Lower leg skin (tissue), 4 donors: ENCODE results near the gene MFSD1. TPM values are rescaled to one million over a fixed set of nuclear protein-coding genes. Genes with fewer than 3 reads are reported as not detected.

ENCODE experiments used
- DNase-seq, 2 donors: peaks; one replicate each; pipeline ENCODE4 v3.0.0-alpha.2; 2019; ENCODE audit warnings: low spot score in 2 of 2
- H3K4me3 ChIP-seq: fragments of 200-600 bp; sonication (generic); 2 replicates; pipeline ENCODE4 v1.5.1; 2017; ENCODE audit warnings: mild to moderate bottlenecking, low read depth; ENCODE audit not compliant: poor library complexity, severe bottlenecking
- POLR2A ChIP-seq, 2 donors: fragments of 450-650 bp; IDR thresholded peaks; one replicate each; pipeline ENCODE4 v1.6.1; 2016 to 2017; ENCODE audit warnings: antibody characterized with exemption in 2 of 2, mild to moderate bottlenecking in 1 of 2, moderate library complexity in 1 of 2
- WGBS, 2 donors: methylation state at CpG; one replicate each; pipeline ENCODE4 v1.1.5; 2018; 5-methylcytosine and 5-hydroxymethylcytosine counted together
- intact Hi-C: fragments of 100-400 bp; cut with DNase I; formaldehyde crosslinking; loops from one replicate; pipeline ENCODE4 v1.15.0; 2023; ENCODE audit warnings: low total_unique reads
- total RNA-seq, 4 donors: library from RNA; depleted of rRNA; stranded (reverse); fragments of >200 nt; gene quantifications; one replicate each; pipeline ENCODE4 v1.1.0, GENCODE V29; 2016
- TF ChIP-seq, protein P1 (sequence below), 3 donors: fragments of 450-650 bp; IDR thresholded peaks; one replicate each; pipeline ENCODE4 v1.5.1; 2016; ENCODE audit warnings: antibody characterized with exemption in 3 of 3, mild to moderate bottlenecking in 3 of 3, moderate library complexity in 2 of 3

MFSD1 gene
- total RNA-seq, 4 donors from 2014 or later: 48.9 to 99.2 (median 62.0) TPM

DNA sequence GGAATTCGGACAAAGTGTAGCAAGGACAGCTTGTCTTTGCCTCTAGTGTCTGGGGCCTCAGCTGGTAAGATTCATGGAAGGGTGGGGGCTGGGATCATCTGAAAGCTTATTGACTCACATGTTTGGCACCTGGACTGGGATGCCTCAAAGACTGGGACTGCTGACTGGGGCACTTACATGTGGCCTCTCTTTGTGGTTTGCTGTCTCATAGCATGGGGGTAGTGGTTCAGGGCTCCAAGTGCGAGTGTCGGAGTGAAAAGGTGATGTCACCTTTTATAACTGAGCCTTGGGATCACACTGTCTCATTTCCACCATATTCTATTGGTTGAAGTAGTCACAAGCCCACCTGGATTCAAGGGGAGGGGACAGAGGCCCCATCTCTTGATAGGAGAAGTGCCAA, 6.8 kb downstream of the MFSD1 start:
- intact Hi-C loops: no loop called here
- H3K4me3 ChIP-seq: no peak overlapping the region
- WGBS, 2 donors: 90 to 91% methylated on average over 3 of the region's 3 CpGs
- DNase-seq: no peak
- TF ChIP-seq POLR2A (IDR thresholded peaks at IDR 0.05): no peak
- TF ChIP-seq, protein P1, sequence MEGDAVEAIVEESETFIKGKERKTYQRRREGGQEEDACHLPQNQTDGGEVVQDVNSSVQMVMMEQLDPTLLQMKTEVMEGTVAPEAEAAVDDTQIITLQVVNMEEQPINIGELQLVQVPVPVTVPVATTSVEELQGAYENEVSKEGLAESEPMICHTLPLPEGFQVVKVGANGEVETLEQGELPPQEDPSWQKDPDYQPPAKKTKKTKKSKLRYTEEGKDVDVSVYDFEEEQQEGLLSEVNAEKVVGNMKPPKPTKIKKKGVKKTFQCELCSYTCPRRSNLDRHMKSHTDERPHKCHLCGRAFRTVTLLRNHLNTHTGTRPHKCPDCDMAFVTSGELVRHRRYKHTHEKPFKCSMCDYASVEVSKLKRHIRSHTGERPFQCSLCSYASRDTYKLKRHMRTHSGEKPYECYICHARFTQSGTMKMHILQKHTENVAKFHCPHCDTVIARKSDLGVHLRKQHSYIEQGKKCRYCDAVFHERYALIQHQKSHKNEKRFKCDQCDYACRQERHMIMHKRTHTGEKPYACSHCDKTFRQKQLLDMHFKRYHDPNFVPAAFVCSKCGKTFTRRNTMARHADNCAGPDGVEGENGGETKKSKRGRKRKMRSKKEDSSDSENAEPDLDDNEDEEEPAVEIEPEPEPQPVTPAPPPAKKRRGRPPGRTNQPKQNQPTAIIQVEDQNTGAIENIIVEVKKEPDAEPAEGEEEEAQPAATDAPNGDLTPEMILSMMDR (IDR thresholded peaks at IDR 0.05): no peak

DNA sequence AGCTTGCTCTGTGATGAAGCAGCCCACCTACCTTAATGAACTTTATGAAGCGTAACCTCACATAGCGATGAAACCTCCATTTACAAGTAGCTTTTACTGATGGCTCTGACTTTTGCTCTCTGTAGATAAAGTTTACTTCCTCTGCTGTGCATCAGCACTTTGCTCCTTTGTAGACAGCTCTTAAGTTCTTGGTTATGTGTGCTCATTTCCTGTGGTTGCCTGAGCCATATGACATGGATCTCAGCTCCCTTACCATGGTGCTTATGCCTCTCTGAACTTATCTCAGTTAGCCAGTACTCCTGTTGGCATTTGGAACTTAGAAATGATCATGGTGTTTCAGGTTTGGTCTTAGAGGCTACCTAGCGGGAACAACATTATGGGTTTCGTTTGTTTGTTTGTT, 7.8 kb downstream of the MFSD1 start:
- no peak overlapping the region for H3K4me3 ChIP-seq
- TF ChIP-seq, protein P1 (IDR thresholded peaks at IDR 0.05): no peak
- TF ChIP-seq POLR2A (IDR thresholded peaks at IDR 0.05): no peak
- DNase-seq: no peak
- whole genome bisulfite sequencing, 2 donors: 91 to 97% methylated on average over 4 of the region's 4 CpGs
- intact Hi-C loops: no loop called here

DNA sequence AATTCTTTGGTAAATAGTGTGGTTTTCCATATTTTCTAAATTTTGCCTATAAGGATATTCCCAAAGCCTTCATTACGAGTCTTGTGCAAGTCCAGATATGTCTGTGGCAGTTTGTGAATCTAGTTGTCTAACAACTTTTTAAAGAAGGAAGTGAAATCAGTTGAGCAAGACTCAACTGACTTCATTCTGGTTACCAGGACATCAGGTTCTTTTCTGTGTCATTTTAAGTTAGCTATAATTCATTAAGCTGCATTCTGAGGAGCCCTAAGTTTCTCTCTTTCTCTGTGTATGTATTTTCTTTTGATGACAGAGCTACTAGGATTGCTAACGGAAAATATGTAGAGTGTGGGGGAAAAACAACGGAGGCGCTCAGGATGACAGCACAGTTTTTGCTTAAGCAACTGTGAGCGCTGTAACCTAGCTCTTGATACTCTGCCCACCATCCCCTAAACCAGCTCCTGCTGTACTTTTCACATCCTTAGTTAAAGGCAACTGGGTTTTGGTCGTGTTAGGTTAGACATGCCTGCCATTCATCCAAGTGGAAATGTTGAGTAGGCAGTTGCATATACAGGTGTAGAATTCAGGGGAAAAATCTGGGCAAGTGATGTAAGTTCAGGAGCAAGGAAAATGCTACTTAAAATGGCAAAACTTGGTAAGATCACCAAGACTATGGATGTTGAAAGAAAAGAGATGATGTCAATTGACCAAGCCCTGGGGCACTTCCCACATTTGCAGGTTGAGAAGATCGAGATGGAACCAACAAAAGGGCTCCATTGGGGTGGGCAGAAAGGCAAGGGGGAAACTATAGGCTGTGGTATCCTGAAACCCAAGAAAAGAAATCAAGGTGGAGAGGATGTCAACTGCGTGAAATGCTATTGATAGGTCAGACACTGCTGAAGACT, 9.2 kb downstream of the MFSD1 start:
- no peak for DNase-seq
- H3K4me3 ChIP-seq: no peak overlapping the region
- intact Hi-C loops: no loop called here
- 76 to 85% methylated on average over 8 of the region's 8 CpGs for WGBS, 2 donors
- no peak for TF ChIP-seq POLR2A (IDR thresholded peaks at IDR 0.05)
- TF ChIP-seq, protein P1 (IDR thresholded peaks at IDR 0.05): no peak

DNA sequence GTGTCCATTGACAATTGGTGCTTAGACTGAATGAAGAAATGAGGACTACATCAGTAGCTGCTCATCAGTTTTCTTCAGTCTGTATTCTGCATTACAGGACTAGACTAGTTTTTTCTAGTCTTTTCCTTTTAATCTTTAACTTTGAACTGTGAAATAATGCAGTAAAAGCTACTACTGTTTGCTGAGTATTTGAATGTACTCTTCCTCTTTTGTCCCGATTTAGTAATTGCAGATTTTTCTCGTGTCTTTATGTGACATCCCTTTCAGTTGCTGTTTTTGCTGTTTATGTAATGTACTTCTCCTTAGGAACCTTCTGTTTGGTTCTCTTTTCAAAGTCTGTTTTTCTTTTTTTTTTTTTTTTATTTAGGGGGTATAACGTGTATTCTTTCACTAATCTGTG, 17.4 kb downstream of the MFSD1 start:
- no peak for TF ChIP-seq POLR2A (IDR thresholded peaks at IDR 0.05)
- TF ChIP-seq, protein P1 (IDR thresholded peaks at IDR 0.05): no peak
- no peak for DNase-seq
- 78 to 83% methylated on average over 3 of the region's 3 CpGs for WGBS, 2 donors
- intact Hi-C loops: no loop called here
- no peak overlapping the region for H3K4me3 ChIP-seq

DNA sequence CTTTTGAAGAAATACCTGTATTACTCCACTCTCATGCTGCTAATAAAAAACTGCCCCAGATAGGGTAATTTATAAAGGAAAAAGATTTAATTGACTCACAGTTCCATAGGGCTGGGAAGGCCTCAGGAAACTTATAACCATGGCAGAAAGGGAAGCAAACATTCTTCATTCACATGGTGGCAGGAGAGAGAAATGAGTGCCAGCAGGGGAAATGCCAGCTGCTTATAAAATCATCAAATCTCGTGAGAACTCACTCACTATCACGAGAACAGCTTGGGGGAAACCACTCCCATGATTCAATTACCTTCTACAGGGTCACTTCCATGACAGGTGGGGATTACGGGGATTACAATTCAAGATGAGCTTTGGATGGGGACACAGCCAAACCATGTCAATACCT, 18.7 kb downstream of the MFSD1 start:
- H3K4me3 ChIP-seq: no peak overlapping the region
- 75 to 76% methylated on average over 3 of the region's 3 CpGs for WGBS, 2 donors
- intact Hi-C loops: no loop called here
- no peak for TF ChIP-seq POLR2A (IDR thresholded peaks at IDR 0.05)
- TF ChIP-seq, protein P1 (IDR thresholded peaks at IDR 0.05): no peak
- no peak for DNase-seq
